Activated B cell treated with CpG ODN at 0.5 μM for 24 hours (primary cell): ENCODE data around the gene HIVEP3. TPM values are rescaled to one million over a fixed set of nuclear protein-coding genes. Genes with fewer than 3 reads are reported as not detected.

ENCODE experiments used
- ATAC-seq: fragments of 200-7000 bp; cut with Tn5 transposase; one replicate; pipeline ENCODE4 v1.10.0; 2021; ENCODE audit warnings: low read depth, mild to moderate bottlenecking, moderate library complexity
- CTCF ChIA-PET: fragments of 350-600 bp; sonication (Branson Sonifier 250); formaldehyde crosslinking; loops from one replicate; lab custom pipeline; 2021; ENCODE audit warnings: antibody characterized with exemption; lab: Charles Lee
- POLR2A ChIA-PET: fragments of 350-600 bp; sonication (Branson Sonifier 250); formaldehyde crosslinking; loops from one replicate; lab custom pipeline; 2021; ENCODE audit warnings: antibody characterized with exemption; lab: Charles Lee
- DNase-seq: peaks from one replicate; pipeline ENCODE4 v3.0.0; 2022
- H3K27ac Mint-ChIP-seq: one replicate; pipeline ENCODE4 v1.8.0; 2020; ENCODE audit warnings: mixed read lengths
- H3K27me3 Mint-ChIP-seq: one replicate; pipeline ENCODE4 v1.8.0; 2021; ENCODE audit warnings: mixed read lengths
- H3K36me3 Mint-ChIP-seq: one replicate; pipeline ENCODE4 v1.8.0; 2021; ENCODE audit warnings: low read depth, mixed read lengths
- H3K4me1 Mint-ChIP-seq: one replicate; pipeline ENCODE4 v1.8.0; 2021; ENCODE audit warnings: mixed read lengths
- H3K4me3 Mint-ChIP-seq: one replicate; pipeline ENCODE4 v1.8.0; 2020; ENCODE audit warnings: mild to moderate bottlenecking, mixed read lengths
- H3K9me3 Mint-ChIP-seq: one replicate; pipeline ENCODE4 v1.8.0; 2020; ENCODE audit warnings: mixed read lengths
- intact Hi-C: fragments of 100-400 bp; cut with micrococcal nuclease; formaldehyde crosslinking; loops from one replicate; pipeline ENCODE4 v1.15.1; 2024
- total RNA-seq: library from RNA; stranded (reverse); gene quantifications from 2 replicates; pipeline ENCODE4 v1.2.3, GENCODE V29; 2022
- TF ChIP-seq, protein P1 (sequence below): fragments of 200-600 bp; IDR thresholded peaks from one replicate; pipeline ENCODE4 v1.8.0; 2022; ENCODE audit warnings: antibody characterized with exemption, mild to moderate bottlenecking

Gene HIVEP3
- total RNA-seq, 1 donor from 2014 or later = 14.4 TPM

DNA sequence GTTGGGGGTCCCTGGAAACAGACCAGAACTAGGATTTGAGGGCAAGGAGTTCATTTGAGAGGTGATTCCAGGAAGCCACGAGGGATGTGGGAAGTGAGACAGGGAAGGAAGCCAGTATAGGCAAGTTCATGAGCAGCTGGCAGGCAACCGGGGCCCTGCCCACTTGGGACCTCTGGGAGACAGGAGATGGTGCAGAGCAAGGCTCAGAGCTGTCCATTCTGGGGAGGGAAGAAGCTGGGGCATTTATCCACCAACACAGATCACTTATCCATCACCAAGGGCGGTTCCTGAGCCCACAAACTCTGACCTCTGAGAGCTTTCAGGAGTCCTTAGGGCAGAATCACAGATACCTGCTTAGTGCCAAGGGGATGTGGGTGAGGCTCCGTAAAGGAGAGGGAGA, 451.0 kb downstream of the HIVEP3 start:
- ATAC-seq (no peak), DNase-seq (no peak)
- H3K4me3 Mint-ChIP-seq = no peak overlapping the region
- no peak overlapping the region for H3K27ac Mint-ChIP-seq
- TF ChIP-seq, protein P1, sequence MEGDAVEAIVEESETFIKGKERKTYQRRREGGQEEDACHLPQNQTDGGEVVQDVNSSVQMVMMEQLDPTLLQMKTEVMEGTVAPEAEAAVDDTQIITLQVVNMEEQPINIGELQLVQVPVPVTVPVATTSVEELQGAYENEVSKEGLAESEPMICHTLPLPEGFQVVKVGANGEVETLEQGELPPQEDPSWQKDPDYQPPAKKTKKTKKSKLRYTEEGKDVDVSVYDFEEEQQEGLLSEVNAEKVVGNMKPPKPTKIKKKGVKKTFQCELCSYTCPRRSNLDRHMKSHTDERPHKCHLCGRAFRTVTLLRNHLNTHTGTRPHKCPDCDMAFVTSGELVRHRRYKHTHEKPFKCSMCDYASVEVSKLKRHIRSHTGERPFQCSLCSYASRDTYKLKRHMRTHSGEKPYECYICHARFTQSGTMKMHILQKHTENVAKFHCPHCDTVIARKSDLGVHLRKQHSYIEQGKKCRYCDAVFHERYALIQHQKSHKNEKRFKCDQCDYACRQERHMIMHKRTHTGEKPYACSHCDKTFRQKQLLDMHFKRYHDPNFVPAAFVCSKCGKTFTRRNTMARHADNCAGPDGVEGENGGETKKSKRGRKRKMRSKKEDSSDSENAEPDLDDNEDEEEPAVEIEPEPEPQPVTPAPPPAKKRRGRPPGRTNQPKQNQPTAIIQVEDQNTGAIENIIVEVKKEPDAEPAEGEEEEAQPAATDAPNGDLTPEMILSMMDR = no peak
- H3K9me3 Mint-ChIP-seq = no peaks in the 10 kb centered on the region
- H3K27me3 Mint-ChIP-seq = peaks cover 2% of the 10 kb centered on the region
- H3K4me1 Mint-ChIP-seq = no peaks in the 10 kb centered on the region
- ChIA-PET CTCF (no interaction called here), POLR2A (no interaction called here)
- intact Hi-C loops = no loop called here
- no peaks in the 10 kb centered on the region for H3K36me3 Mint-ChIP-seq

DNA sequence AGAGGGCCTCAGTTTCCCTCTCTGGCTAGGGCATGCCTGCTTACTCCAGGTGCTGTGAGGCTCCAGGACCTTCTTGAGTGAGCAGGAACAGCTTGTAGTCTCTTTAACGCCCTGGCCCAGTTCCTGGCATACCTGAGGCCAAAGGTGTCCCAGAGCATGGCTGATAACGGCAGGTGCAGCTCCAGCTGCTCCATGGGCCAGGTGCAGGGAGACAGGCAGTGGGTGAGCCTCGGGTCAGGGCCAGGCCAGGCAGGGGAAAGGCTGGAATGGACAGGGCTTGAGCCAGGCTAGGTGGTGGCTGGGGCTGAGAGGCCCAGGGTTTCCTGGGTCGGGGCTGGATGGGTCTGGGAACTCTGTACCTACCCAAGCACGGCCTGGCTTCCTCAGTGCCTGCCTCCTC, 452.6 kb downstream of the HIVEP3 start:
- intact Hi-C loops = no loop called here
- DNase-seq = no peak
- CTCF ChIA-PET = no interaction called here
- no peak for ATAC-seq
- Mint-ChIP-seq H3K27ac (no peak overlapping the region), H3K27me3 (peaks cover 2% of the 10 kb centered on the region), H3K4me1 (no peaks in the 10 kb centered on the region), H3K9me3 (no peaks in the 10 kb centered on the region), H3K36me3 (no peaks in the 10 kb centered on the region), H3K4me3 (no peak overlapping the region)
- POLR2A ChIA-PET = no interaction called here
- TF ChIP-seq, protein P1 = no peak

- ATAC-seq (no peak), DNase-seq (no peak)
- ChIA-PET CTCF (no interaction called here), POLR2A (no interaction called here)
- H3K4me1 Mint-ChIP-seq = no peaks in the 10 kb centered on the region
- H3K9me3 Mint-ChIP-seq = no peaks in the 10 kb centered on the region
- intact Hi-C loops = no loop called here
- TF ChIP-seq, protein P1 = no peak
- peaks cover 2% of the 10 kb centered on the region for H3K27me3 Mint-ChIP-seq
- no peaks in the 10 kb centered on the region for H3K36me3 Mint-ChIP-seq
- no peak overlapping the region for H3K27ac Mint-ChIP-seq
- H3K4me3 Mint-ChIP-seq = no peak overlapping the region
Measured at GRCh38 chr1:41465741-41466140, 453.0 kb downstream of the HIVEP3 start.

DNA sequence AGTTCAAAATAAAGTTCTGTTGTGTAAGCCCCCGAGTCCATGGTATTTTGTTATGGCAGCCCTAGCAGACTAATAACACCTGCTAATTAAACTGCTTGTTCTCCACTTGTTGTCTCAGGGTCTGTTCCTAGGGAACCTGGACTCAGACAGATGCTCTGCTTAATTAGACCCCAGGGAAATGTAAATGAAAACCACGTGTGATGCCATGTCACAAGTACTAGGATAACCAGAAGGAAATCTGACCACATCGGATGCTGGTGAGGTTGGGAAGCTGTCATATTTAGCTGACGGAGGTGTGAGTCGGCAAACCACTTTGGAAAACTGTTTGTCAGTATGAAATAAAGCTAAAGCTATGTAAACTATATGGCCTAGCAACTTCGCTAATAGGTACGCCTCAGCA, 453.8 kb downstream of the HIVEP3 start:
- Mint-ChIP-seq H3K4me1 (no peaks in the 10 kb centered on the region), H3K9me3 (no peaks in the 10 kb centered on the region), H3K27ac (no peak overlapping the region), H3K36me3 (no peaks in the 10 kb centered on the region), H3K27me3 (peaks cover 2% of the 10 kb centered on the region), H3K4me3 (no peak overlapping the region)
- POLR2A ChIA-PET = no interaction called here
- TF ChIP-seq, protein P1 = no peak
- DNase-seq = no peak
- ATAC-seq = no peak
- intact Hi-C loops = no loop called here
- CTCF ChIA-PET = no interaction called here

GRCh38 chr1:41463516-41463915, 455.2 kb downstream of the HIVEP3 start:
- intact Hi-C loops = no loop called here
- Mint-ChIP-seq H3K9me3 (no peaks in the 10 kb centered on the region), H3K27me3 (peaks cover 2% of the 10 kb centered on the region), H3K4me3 (no peak overlapping the region), H3K36me3 (no peaks in the 10 kb centered on the region), H3K27ac (no peak overlapping the region), H3K4me1 (no peaks in the 10 kb centered on the region)
- no peak for ATAC-seq
- CTCF ChIA-PET = no interaction called here
- POLR2A ChIA-PET = no interaction called here
- TF ChIP-seq, protein P1 = no peak
- no peak for DNase-seq
